ENCODE results near the gene FTO. TPM values are rescaled to one million over a fixed set of nuclear protein-coding genes. Genes with fewer than 3 reads are reported as not detected.

Gene FTO
- total RNA-seq, 1 donor from 2014 or later: 154 TPM

DNA sequence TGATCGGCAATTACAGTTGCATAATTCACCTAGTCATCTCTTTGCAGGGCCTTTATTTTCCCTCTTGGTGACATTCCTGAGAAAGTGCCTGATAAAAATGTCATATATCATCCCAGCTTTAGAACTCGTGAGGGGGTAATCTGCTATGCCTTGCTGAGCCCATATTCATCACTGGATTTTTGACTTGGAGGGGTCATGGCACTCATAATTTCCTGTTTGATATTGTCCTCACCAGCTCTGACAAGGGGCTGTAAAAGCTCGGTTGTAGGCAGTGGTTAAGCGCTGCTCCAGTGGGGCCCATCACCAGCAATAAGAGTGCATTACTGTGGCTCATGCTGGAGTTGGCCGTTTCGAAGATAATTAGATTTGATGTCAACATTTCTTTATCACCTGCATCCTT, 355.4 kb downstream of the FTO start:
- DNase-seq: no peak

DNA sequence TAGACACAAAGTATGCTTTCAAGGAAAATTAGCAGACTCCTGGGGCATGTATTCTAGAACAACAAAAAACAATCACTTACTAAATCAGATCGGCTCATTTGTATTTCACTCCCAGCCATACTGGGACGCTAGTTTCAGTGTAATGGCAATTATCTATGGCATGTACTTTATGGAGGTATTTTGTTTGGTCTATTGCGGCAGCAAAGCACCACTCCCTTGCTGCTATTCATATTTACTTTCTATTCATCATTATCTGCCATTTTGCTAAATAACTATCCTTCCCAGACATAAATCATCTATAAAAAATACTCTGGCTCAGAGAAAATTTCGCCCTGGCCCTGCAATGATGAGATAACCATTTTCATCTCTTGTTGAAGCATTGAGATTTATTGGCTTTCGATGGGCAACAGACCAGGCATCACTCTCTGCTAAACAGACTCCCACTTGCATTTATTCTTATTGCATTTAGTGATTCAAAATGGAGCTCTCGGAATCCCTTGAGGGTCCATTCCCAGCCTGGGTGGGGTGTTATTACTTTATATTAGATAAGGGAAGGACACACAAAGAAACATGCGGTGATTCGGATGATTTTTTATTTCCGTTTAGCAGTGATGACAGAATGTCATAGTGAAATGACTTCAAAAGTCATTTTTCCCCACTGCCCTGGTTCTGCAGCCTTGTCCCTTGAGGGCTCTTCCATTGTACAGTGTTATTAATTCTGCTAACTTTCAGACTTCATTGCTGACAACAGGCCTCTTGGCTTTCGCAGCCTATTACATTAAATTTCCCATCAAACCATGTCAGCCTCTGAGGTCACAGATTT, 356.9 kb downstream of the FTO start:
- no peak for DNase-seq

DNA sequence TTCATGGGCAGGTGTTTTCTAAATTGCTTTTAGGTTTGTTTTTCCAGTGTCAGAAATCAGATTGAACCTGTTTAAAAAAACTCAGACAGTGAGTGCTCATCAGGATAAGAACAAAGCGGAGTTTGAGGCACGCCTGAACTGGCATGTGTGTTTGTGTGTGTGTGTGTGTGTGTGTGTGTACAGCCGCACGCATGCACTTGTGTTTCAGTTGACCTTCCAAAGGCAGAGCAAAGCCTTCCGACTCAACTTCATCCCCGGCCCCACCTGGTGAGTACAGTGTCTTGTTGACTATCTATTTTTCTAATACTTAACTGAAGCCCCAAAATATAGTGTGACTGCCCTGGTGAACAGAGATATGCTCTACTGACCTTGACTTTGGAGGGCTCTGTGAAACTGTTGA, 357.5 kb downstream of the FTO start:
- no peak for DNase-seq

DNA sequence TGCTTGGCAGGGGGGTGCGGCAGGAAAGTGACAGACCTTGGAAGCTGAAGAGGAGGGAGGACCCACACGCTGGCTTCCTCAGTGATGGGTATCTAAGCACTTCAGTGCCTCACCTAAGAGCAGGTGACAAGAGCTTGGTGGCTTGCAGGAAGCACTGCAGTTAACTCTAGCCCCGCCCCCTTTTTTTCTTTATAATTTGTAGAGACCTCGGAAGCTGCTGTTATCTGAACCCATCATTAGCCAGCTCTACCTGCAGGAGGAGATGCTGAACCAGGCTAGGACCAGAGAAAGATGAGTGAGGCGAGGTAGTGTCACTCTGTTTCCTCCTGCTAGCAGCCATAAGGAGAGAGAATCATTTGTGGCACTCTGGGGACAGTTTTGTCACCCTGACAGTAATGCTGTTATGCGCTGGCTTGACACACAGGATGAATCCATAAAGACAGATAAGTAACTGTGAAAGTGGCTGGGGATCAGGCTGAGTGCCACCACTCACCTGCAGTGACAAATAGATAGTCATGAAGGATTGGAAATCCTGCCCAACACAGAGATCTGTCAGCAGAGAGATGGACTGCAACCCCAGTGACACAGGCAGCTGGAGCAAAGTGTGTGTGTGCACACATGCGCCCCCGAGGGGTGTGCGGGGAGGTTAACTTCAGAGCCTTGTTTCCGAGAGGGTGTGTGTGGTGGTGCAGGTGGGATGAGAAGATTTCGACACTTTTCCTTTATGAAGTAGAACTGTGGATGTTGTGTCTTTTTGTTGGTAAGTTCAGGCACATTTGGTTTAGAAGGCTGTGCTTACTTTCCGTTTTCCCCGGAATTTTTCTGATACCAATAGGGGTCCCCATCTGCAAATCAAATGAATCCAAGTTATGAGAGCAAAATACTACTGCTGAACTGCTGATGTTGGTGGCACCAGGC, 358.7 kb downstream of the FTO start:
- DNase-seq: no peak

- DNase-seq: no peak
Observed at GRCh38 chr16:54063279-54063773, 359.4 kb downstream of the FTO start.

- no peak for DNase-seq
Observed at GRCh38 chr16:54066451-54067105, 362.6 kb downstream of the FTO start.

- DNase-seq: no peak
Observed at GRCh38 chr16:54067322-54068065, 363.5 kb downstream of the FTO start.

DNA sequence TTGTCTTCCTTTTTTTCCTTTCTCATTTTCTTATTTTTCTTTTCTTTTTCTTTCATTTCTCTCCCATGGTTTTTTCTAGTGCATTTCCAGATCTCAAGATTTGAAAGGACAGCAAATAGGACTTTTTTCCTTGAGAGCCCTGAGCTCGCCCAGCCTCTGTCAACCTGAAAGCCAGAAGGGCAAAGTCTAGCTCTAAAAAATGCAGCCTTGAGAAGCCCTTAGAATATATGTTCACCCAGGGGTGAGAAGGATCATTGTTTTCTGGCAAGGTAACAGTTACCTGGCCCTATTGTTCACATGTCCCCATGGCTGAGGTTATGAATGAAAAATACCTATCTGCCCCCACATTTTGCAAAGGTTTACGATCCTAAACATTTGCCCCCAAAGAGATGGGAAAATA, 364.3 kb downstream of the FTO start:
- DNase-seq: no peak

DNA sequence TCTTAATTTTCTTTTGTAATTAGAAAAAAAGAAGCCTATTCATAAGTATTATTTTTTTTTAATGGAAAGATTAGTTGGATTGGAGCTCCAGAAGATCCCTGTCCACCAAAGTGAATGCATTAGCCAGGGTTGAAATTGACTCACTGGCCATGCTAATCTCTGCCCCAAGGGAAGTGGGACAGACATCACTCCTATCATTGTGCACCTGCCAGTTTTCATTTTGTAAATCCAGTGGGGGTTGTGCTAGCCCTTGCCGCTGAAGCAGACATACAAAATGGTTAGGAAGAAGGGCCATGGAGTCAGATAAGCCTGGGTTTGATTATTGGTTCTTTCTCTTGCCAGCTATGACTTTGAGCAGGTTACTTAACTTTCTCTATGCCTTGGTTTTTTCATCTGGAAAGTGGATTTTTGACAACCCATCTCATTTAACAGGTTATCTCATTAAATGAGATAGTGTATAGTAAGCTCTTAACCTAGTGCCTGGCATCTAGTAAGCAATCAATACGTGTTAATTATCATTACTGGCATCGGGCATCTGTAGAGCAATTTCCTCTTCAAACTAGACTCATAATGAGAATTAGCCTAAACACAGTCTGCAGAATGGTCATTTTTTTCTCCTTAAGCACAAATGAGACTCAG, 365.8 kb downstream of the FTO start:
- DNase-seq: no peak

GRCh38 chr16:54070789-54071343, 366.9 kb downstream of the FTO start:
- DNase-seq: no peak

GRCh38 chr16:54071514-54071913, 367.6 kb downstream of the FTO start:
- no peak for DNase-seq

- DNase-seq: no peak
Observed at GRCh38 chr16:54072237-54072636, 368.3 kb downstream of the FTO start.

DNA sequence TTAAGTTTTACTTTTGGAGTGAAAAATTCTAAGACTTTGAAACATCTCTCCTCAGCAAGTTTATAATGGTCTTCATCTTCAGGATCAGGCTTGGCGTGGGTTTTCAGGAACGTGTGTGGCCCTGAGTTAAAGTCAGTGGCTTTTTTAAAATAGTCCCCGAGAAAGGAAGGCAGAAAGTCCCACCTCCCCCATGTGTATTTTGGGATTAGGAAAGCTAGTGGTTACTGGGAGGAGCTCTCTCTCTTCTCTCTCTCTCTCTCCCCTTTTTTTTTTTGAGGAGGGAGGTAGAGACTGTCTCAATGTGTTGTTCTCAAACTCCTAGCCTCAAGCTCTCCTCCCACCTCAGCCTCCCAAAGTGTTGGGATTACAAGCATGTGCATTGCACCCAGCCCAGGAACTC, 369.4 kb downstream of the FTO start:
- no peak for DNase-seq

DNA sequence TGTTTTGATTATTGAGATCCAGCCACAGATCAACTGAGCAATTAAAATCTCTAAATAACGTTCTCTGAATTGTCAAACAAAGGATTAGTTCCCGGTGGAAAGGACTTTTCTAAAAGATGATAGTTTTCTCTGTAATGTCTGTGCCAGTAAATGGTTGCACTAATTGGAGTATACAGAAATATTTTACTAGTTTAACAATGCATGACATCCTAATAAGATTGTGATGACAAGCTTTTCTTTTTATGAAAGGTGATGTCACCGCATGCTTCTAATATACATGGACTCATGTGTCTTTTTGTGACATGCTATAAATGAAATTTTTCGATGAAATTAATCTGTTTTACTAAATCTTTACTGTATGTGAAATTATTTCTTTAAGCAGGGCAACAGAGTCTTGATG, 371.5 kb downstream of the FTO start:
- DNase-seq: no peak

GRCh38 chr16:54076006-54076504, 372.1 kb downstream of the FTO start:
- no peak for DNase-seq

GRCh38 chr16:54077050-54077821, 373.3 kb downstream of the FTO start:
- DNase-seq: no peak

GRCh38 chr16:54080524-54081008, 376.6 kb downstream of the FTO start:
- no peak for DNase-seq

DNA sequence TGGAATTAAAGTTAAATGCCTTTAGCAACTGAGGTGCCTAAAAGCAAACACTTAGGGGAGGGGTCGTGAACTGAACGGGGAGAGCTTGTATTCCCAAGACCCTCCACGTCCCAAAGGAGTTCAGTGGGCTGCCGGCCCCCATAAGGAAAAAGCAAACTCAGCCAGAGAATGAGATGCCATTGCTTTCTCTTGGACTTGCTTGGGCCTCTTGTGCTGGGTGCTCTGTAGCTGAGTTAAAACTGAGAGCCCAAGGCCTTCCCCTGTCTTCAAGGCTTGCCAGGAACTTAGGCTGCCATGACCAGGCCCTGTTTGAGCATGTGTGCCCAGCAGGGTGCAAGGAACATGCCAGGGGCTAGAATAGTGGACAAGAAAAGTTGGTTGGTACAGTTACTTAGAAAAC, 382.8 kb downstream of the FTO start:
- no peak for DNase-seq

- DNase-seq: no peak
Observed at GRCh38 chr16:54090602-54091001, 386.6 kb downstream of the FTO start.

- no peak for DNase-seq
Observed at GRCh38 chr16:54093281-54093680, 389.3 kb downstream of the FTO start.

Data from occipital lobe (tissue), 2 donors.